HG02870 (cell line): Measurements from ENCODE around the gene PRSS36.
"Not testable (repeated sequence)": the region's sequence is repeated elsewhere in the genome, so short reads cannot be mapped to it uniquely, and the experiment has no call there.

Experiments
- ATAC-seq: cut with Tn5 transposase; IDR thresholded peaks from one replicate; pipeline ENCODE4 v1.9.1; 2021; ENCODE audit warnings: mild to moderate bottlenecking, moderate library complexity; ENCODE audit not compliant: unreplicated experiment

Gene PRSS36

GRCh38 chr16:31106509-31107464 is 43.1 kb downstream of the PRSS36 start:
- ATAC-seq = no peak

GRCh38 chr16:31105677-31106213 is 44.1 kb downstream of the PRSS36 start:
- no peak for ATAC-seq

GRCh38 chr16:31100876-31101641 is 48.8 kb downstream of the PRSS36 start:
- not testable (repeated sequence) for ATAC-seq

- ATAC-seq = no peak
Measured at GRCh38 chr16:31099860-31100638, 49.8 kb downstream of the PRSS36 start.

- ATAC-seq = peak; percentile 78
Measured at GRCh38 chr16:31094424-31095120, 55.3 kb downstream of the PRSS36 start, which contains the start of gene VKORC1. VKORC1 (minus strand) TSS chr16:31094797; CDS start chr16:31094729, 68 bp downstream.

GRCh38 chr16:31094088-31094423 is 55.8 kb downstream of the PRSS36 start:
- ATAC-seq = no peak

- no peak for ATAC-seq
Measured at GRCh38 chr16:31093132-31093703, 56.6 kb downstream of the PRSS36 start.

- ATAC-seq = no peak
Measured at GRCh38 chr16:31092330-31092729, 57.5 kb downstream of the PRSS36 start.

- no peak for ATAC-seq
Measured at GRCh38 chr16:31090540-31090939, 59.3 kb downstream of the PRSS36 start.

- ATAC-seq = no peak
Measured at GRCh38 chr16:31089199-31089598, 60.7 kb downstream of the PRSS36 start.
